OCI-LY7 (cell line): ENCODE results near the gene URM1. TPM values are rescaled to one million over a fixed set of nuclear protein-coding genes. Genes with fewer than 3 reads are reported as not detected.

Source experiments
- BruUV-seq: library from RNA; stranded (reverse); fragments of 400-500 nt; replicated peaks from 2 replicates; lab custom pipeline; 2021; lab: Mats Ljungman, UMichigan
- CTCF ChIA-PET: fragments of 300-600 bp; sonication (Branson Sonifier 250); formaldehyde crosslinking; loops from one replicate; lab custom pipeline; 2022; ENCODE audit warnings: antibody characterized with exemption; ENCODE audit not compliant: unreplicated experiment; lab: Charles Lee
- POLR2A ChIA-PET: fragments of 300-600 bp; sonication (Branson Sonifier 250); formaldehyde crosslinking; loops from one replicate; lab custom pipeline; 2022; ENCODE audit warnings: antibody characterized with exemption; lab: Charles Lee
- DNase-seq: peaks from one replicate; pipeline ENCODE4 v3.0.0-alpha.2; 2015; ENCODE audit warnings: low spot score
- H2AFZ ChIP-seq: fragments of 200-600 bp; sonication (generic), shearing (Covaris generic); 2 replicates; pipeline ENCODE4 v1.6.1; 2014; ENCODE audit warnings: mild to moderate bottlenecking, antibody characterized with exemption, low read length, moderate library complexity
- H3K27ac ChIP-seq: fragments of 200-600 bp; sonication (generic); 2 replicates; pipeline ENCODE4 v1.5.1; 2014; ENCODE audit warnings: mixed run types, low read depth, mild to moderate bottlenecking, moderate library complexity, low read length, inconsistent platforms; ENCODE audit not compliant: poor library complexity, severe bottlenecking
- H3K36me3 ChIP-seq: fragments of 200-600 bp; sonication (generic); 2 replicates; pipeline ENCODE4 v1.6.1; 2014; ENCODE audit warnings: mild to moderate bottlenecking, antibody characterized with exemption, low read length, moderate library complexity, mixed read lengths; ENCODE audit not compliant: insufficient read depth
- H3K4me1 ChIP-seq: fragments of 200-600 bp; sonication (generic); 2 replicates; pipeline ENCODE4 v1.5.1; 2014; ENCODE audit warnings: mild to moderate bottlenecking, low read length; ENCODE audit not compliant: insufficient read depth, poor library complexity, severe bottlenecking
- H3K4me2 ChIP-seq: fragments of 200-600 bp; sonication (generic); 2 replicates; pipeline ENCODE4 v1.6.1; 2014; ENCODE audit warnings: mild to moderate bottlenecking, low read length
- H3K4me3 ChIP-seq: fragments of 200-600 bp; sonication (generic); 2 replicates; pipeline ENCODE4 v1.5.1; 2014; ENCODE audit warnings: mild to moderate bottlenecking, low read depth, low read length; ENCODE audit not compliant: poor library complexity, severe bottlenecking
- H3K79me2 ChIP-seq: fragments of 200-600 bp; sonication (generic); 2 replicates; pipeline ENCODE4 v1.6.1; 2016; ENCODE audit warnings: low read depth, mild to moderate bottlenecking, low read length, moderate library complexity, mixed read lengths; ENCODE audit not compliant: insufficient read depth
- H3K9me2 ChIP-seq: fragments of 200-600 bp; sonication (generic); 2 replicates; pipeline ENCODE4 v1.6.1; 2016; ENCODE audit warnings: mild to moderate bottlenecking, low read length, mixed read lengths; ENCODE audit not compliant: insufficient read depth
- H3K9me3 ChIP-seq: fragments of 200-600 bp; sonication (generic); 2 replicates; pipeline ENCODE4 v1.6.1; 2014; ENCODE audit warnings: mild to moderate bottlenecking, mixed run types, low read length, mixed read lengths
- H4K20me1 ChIP-seq: fragments of 200-600 bp; sonication (generic); 2 replicates; pipeline ENCODE4 v1.6.1; 2014; ENCODE audit warnings: mild to moderate bottlenecking, antibody characterized with exemption, low read length, moderate library complexity, mixed read lengths; ENCODE audit not compliant: insufficient read depth
- EZH2phosphoT487 ChIP-seq: fragments of 200-600 bp; sonication (generic); IDR thresholded peaks from 2 replicates; pipeline ENCODE4 v1.6.1; 2018; ENCODE audit warnings: low read depth, borderline replicate concordance, mild to moderate bottlenecking, mixed run types, antibody characterized with exemption, low read length, moderate library complexity, mixed read lengths
- intact Hi-C: fragments of 100-400 bp; cut with micrococcal nuclease; formaldehyde crosslinking; loops from one replicate; pipeline ENCODE4 v1.10.0; 2022; ENCODE audit not compliant: unreplicated experiment
- total RNA-seq, 2 experiments: library from RNA; depleted of rRNA in 1 of 2; stranded (reverse); fragments of >200 nt in 1 of 2; shearing (Covaris generic) in 1 of 2; gene quantifications; 2 replicates each; pipeline ENCODE4 v1.2.3, GENCODE V29; 2014 to 2022
- TF ChIP-seq, protein P1 (sequence below): fragments of 200-600 bp; sonication (generic); conservative IDR thresholded peaks from 2 replicates; pipeline ENCODE4 v1.5.1; 2014; ENCODE audit warnings: mild to moderate bottlenecking, antibody characterized with exemption, low read length, moderate library complexity, mixed read lengths

URM1 gene
- total RNA-seq, 2 experiments from 2014 or later = 58.5 to 60.8 TPM

- Histone ChIP-seq H3K9me2 (no peaks in the 10 kb centered on the region), H2AFZ (no peak overlapping the region), H3K9me3 (no peaks in the 10 kb centered on the region), H3K27ac (no peak overlapping the region), H3K79me2 (no peaks in the 10 kb centered on the region), H3K4me3 (no peak overlapping the region), H3K4me2 (no peak overlapping the region), H4K20me1 (no peaks in the 10 kb centered on the region), H3K4me1 (no peaks in the 10 kb centered on the region), H3K36me3 (no peaks in the 10 kb centered on the region)
- no TSS peak for BruUV-seq
- TF ChIP-seq, protein P1, sequence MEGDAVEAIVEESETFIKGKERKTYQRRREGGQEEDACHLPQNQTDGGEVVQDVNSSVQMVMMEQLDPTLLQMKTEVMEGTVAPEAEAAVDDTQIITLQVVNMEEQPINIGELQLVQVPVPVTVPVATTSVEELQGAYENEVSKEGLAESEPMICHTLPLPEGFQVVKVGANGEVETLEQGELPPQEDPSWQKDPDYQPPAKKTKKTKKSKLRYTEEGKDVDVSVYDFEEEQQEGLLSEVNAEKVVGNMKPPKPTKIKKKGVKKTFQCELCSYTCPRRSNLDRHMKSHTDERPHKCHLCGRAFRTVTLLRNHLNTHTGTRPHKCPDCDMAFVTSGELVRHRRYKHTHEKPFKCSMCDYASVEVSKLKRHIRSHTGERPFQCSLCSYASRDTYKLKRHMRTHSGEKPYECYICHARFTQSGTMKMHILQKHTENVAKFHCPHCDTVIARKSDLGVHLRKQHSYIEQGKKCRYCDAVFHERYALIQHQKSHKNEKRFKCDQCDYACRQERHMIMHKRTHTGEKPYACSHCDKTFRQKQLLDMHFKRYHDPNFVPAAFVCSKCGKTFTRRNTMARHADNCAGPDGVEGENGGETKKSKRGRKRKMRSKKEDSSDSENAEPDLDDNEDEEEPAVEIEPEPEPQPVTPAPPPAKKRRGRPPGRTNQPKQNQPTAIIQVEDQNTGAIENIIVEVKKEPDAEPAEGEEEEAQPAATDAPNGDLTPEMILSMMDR = no peak
- TF ChIP-seq EZH2phosphoT487 = no peak
- ChIA-PET CTCF (interaction anchor here (0.6 kb wide), 1 partner anchor 43 kb away, joined by 4 read pairs; no protein-coding TSS in a partner anchor), POLR2A (no interaction called here)
- intact Hi-C loops = no loop called here
- DNase-seq = no peak
Observed at GRCh38 chr9:128404560-128404959, 33.4 kb downstream of the URM1 start.

- no TSS peak for BruUV-seq
- H2AFZ ChIP-seq = no peak overlapping the region
Observed at GRCh38 chr9:128405077-128405779, 34.1 kb downstream of the URM1 start.

GRCh38 chr9:128405780-128406171, 34.6 kb downstream of the URM1 start:
- ChIA-PET CTCF (no interaction called here), POLR2A (no interaction called here)
- TF ChIP-seq, protein P1 = no peak
- TF ChIP-seq EZH2phosphoT487 = no peak
- H3K4me1 ChIP-seq = no peaks in the 10 kb centered on the region
- intact Hi-C loops = no loop called here
- no peaks in the 10 kb centered on the region for H4K20me1 ChIP-seq
- H3K36me3 ChIP-seq = no peaks in the 10 kb centered on the region
- BruUV-seq = no TSS peak
- no peaks in the 10 kb centered on the region for H3K9me3 ChIP-seq
- DNase-seq = no peak
- H3K79me2 ChIP-seq = no peaks in the 10 kb centered on the region
- H3K4me2 ChIP-seq = no peak overlapping the region
- no peaks in the 10 kb centered on the region for H3K9me2 ChIP-seq
- no peak overlapping the region for H3K4me3 ChIP-seq
- H2AFZ ChIP-seq = no peak overlapping the region
- H3K27ac ChIP-seq = no peak overlapping the region

More at GRCh38 chr9:128405077-128405779, 34.1 kb downstream of the URM1 start:
- H3K4me3 ChIP-seq = no peak overlapping the region
- no peaks in the 10 kb centered on the region for H3K9me3 ChIP-seq
- no peak for DNase-seq
- H4K20me1 ChIP-seq = no peaks in the 10 kb centered on the region
- no peaks in the 10 kb centered on the region for H3K79me2 ChIP-seq
- H3K27ac ChIP-seq = no peak overlapping the region
- intact Hi-C loops = no loop called here
- ChIA-PET POLR2A (no interaction called here), CTCF (no interaction called here)
- no peak overlapping the region for H3K4me2 ChIP-seq
- no peaks in the 10 kb centered on the region for H3K4me1 ChIP-seq
- TF ChIP-seq, protein P1 = no peak
- no peak for TF ChIP-seq EZH2phosphoT487
- H3K36me3 ChIP-seq = no peaks in the 10 kb centered on the region
- H3K9me2 ChIP-seq = no peaks in the 10 kb centered on the region
